IPS DF 6.9 (cell line): ENCODE results near the gene TRABD.
A peak's percentile ranks its signal among the peaks of the same experiment; 100 is the strongest.
"Not testable (repeated sequence)": the region's sequence is repeated elsewhere in the genome, so short reads cannot be mapped to it uniquely, and the experiment has no call there.

ENCODE experiments used
- DNase-seq: peaks from one replicate; pipeline ENCODE4 v3.0.0-alpha.2; 2013; ENCODE audit warnings: low read depth, low spot score
- H3K27ac ChIP-seq: one replicate; pipeline ENCODE4 v1.5.1; 2013; ENCODE audit warnings: low read length, control low read depth
- H3K27me3 ChIP-seq: 2 replicates; pipeline ENCODE4 v1.6.1; 2013; ENCODE audit warnings: mild to moderate bottlenecking, low read length; ENCODE audit not compliant: control insufficient read depth, insufficient read depth
- H3K36me3 ChIP-seq: 2 replicates; pipeline ENCODE4 v1.6.1; 2013; ENCODE audit warnings: low read length; ENCODE audit not compliant: control insufficient read depth, insufficient read depth
- H3K4me1 ChIP-seq: 2 replicates; pipeline ENCODE4 v1.6.1; 2013; ENCODE audit warnings: low read length; ENCODE audit not compliant: control insufficient read depth, insufficient read depth
- H3K4me3 ChIP-seq: 2 replicates; pipeline ENCODE4 v1.5.1; 2013; ENCODE audit warnings: mild to moderate bottlenecking, low read length
- H3K9me3 ChIP-seq: 2 replicates; pipeline ENCODE4 v1.6.1; 2013; ENCODE audit warnings: low read length, inconsistent platforms; ENCODE audit not compliant: control insufficient read depth, insufficient read depth
- WGBS: extraction: QIAGEN DNeasy Blood & Tissue Kit; methylation state at CpG from one replicate; pipeline ENCODE4 v1.1.7; 2013; ENCODE audit warnings: mixed read lengths, missing lambda C conversion rate; ENCODE audit not compliant: insufficient read length, insufficient coverage; 5-methylcytosine and 5-hydroxymethylcytosine counted together

The TRABD gene, protein sequence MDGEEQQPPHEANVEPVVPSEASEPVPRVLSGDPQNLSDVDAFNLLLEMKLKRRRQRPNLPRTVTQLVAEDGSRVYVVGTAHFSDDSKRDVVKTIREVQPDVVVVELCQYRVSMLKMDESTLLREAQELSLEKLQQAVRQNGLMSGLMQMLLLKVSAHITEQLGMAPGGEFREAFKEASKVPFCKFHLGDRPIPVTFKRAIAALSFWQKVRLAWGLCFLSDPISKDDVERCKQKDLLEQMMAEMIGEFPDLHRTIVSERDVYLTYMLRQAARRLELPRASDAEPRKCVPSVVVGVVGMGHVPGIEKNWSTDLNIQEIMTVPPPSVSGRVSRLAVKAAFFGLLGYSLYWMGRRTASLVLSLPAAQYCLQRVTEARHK

DNA sequence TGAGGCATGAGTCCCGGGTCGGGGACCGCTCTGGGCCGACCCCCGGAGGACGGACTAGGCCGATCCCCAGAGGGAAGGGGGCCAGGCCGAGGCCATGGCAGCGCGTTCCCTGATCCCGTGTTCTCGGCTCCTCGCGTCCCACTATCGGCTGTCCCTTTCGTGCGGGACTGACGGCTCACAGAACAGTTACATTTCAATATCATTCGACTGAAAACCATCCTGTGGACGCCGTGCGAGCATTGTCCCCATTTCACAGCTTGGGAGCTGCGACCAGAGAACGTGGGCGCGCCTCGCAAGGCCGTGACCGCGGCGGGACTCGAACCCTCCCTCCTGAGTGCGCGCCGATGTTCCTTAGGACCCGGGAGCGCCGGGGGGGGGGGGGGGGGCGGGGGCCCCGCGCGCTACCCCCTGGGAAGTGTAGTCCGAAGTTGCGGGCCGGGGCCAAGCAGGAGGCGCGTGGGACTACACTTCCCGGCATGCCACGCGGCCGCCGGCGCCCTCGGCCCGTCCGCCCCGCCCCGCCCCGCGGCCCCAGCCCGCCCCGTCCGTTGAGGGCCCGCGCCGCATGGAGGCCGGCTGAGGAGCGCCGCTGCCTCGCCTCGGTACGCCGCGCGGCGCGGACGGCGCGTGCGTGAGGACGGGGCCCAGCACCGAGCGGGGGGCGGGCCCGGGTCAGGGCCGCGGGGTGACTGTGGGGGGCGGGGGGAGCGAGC lies at the start of gene TRABD:
Gene TRABD, plus strand, starts transcription at position 539 of the 713 bp plus-strand sequence. CDS start 7,148 bp downstream, outside the sequence.
- Histone ChIP-seq H3K9me3 (no peaks in the 10 kb centered on the region), H3K27ac (no peak within 1 kb of the TSS), H3K36me3 (no peaks in the 10 kb centered on the region; the same call in 1 of the 2 replicates), H3K27me3 (no peaks in the 10 kb centered on the region), H3K4me3 (peak within 1 kb of the TSS; percentile 65), H3K4me1 (peaks cover 7% of the 10 kb centered on the region)
- WGBS = no CpG with 5 or more reads among the region's 90 CpGs
- peak; percentile 57 for DNase-seq

DNA sequence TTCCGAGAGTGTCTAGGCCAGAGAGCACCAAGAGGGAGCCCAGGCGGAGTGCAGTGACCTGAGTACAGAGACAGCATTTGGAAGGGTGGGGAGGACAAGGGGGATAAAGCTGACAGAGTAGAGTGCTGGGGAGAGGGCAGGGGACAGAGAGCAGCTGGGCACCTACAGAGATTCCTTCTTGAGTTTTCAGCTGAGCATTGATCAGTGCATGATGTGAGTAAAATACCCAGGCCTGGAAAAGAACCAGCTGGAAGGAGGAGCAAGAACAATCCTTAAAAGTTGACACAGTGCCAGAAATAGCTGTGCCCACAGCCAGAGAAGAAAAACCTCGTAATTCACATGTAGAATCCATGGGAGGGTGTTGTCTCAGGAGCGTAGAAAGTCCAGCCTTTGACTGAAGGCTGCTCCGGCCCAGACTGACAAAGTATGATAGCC lies 49.1 kb upstream of the TRABD start:
- no peak for DNase-seq
- Histone ChIP-seq H3K36me3 (no peaks in the 10 kb centered on the region), H3K4me1 (no peaks in the 10 kb centered on the region), H3K4me3 (no peak overlapping the region), H3K27ac (no peak overlapping the region), H3K27me3 (no peaks in the 10 kb centered on the region), H3K9me3 (no peaks in the 10 kb centered on the region)
- WGBS = no CpG with 5 or more reads among the region's 5 CpGs

DNA sequence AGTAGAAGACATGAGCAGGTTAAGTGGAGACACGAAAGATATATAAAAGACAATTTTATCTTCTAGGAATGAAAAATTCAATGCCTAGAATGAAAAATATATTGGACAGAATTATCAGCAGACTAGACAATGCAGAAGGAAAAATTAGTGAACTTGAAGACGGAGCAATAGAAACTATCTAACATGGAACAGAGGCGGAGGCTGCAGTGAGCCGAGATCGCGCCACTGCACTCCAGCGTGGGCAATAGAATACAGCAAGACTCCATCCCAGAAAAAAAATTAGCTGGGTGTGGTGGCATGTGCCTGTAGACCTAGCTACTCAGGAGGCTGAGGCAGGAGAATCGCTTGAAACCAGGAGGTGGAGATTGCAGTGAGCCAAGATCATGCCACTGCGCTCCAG lies 48.4 kb upstream of the TRABD start:
- DNase-seq, H3K9me3 ChIP-seq, H3K4me1 ChIP-seq, H3K27me3 ChIP-seq, H3K4me3 ChIP-seq, H3K27ac ChIP-seq, H3K36me3 ChIP-seq: not testable (repeated sequence)
- WGBS = no CpG with 5 or more reads among the region's 9 CpGs

DNA sequence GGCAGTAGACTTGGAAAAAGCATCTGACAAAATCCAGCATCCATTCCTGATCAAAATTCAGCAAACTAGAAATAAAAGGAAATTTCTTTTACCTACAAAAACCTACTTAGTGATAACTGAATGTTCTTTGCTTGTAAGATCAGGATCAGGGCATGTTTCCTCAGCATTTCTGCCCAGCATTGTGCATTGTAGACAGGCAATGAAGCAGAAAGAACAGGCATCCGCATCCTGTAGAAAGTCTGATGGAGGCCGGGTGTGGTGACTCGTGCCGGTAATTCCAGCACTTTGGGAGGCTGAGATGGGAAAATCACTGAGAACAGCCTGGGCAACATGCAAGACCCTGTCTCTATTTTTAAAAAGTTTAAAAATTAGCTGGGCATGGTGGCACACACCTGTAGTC lies 47.7 kb upstream of the TRABD start:
- no CpG with 5 or more reads among the region's 4 CpGs for WGBS
- H3K27ac ChIP-seq = no peak overlapping the region

DNA sequence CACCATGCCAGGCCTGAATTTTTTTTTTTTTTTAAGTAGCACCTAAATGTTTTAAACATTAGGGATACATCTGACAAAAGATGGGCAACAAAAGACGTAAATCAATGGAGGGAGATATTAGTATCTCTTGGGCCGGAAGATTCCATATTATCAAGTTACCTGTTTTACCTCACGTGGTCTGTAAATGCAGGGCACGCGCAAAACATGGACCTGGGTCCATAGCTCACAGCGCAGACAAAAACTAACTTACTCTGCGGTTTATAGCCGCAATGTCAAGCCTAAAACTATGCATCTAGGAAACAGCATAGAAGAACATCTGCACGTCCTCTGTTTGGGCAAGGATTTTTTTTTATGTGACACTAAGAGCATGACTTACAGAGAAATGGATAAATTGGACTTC lies 46.7 kb upstream of the TRABD start:
- no peak for DNase-seq
- no peaks in the 10 kb centered on the region for H3K36me3 ChIP-seq
- no peak overlapping the region for H3K27ac ChIP-seq
- H3K4me3 ChIP-seq = no peak overlapping the region
- no peaks in the 10 kb centered on the region for H3K27me3 ChIP-seq
- WGBS = no CpG with 5 or more reads among the region's 9 CpGs
- H3K9me3 ChIP-seq = no peaks in the 10 kb centered on the region
- no peaks in the 10 kb centered on the region for H3K4me1 ChIP-seq

More for the DNA sequence above, 47.7 kb upstream of the TRABD start:
- H3K27me3 ChIP-seq = no peaks in the 10 kb centered on the region
- no peak overlapping the region for H3K4me3 ChIP-seq
- H3K9me3 ChIP-seq = no peaks in the 10 kb centered on the region
- no peaks in the 10 kb centered on the region for H3K4me1 ChIP-seq
- H3K36me3 ChIP-seq = no peaks in the 10 kb centered on the region
- DNase-seq = no peak

DNA sequence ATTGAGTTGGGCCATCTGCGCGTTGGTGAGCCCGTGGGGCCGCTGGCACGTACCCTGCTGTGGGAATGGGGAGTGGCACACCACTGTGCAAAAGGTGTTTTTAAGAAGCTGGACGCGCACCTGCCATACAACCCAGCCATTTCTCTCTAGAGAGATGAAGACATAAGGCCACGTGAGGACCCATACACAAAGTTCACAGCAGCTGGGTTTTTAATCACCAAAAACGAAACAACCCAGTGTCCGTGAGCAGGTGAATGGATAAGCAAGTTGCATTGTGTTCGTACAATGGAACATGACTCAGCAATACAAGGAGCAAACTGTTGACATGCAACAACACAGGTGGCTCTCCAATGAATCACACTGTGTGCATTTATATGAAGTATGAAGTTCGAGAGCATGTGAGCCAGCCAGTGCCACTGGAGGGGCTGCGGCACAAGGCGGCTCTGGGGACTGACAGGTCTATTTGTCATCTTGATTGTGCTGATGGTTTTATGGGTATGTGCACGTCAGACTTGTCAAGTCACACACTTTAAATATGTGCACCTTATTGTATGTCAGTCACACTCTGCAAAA lies 45.8 kb upstream of the TRABD start:
- Histone ChIP-seq H3K4me3 (no peak overlapping the region), H3K36me3 (no peaks in the 10 kb centered on the region), H3K27ac (no peak overlapping the region), H3K9me3 (no peaks in the 10 kb centered on the region), H3K27me3 (no peaks in the 10 kb centered on the region), H3K4me1 (no peaks in the 10 kb centered on the region)
- WGBS = no CpG with 5 or more reads among the region's 15 CpGs
- no peak for DNase-seq

DNA sequence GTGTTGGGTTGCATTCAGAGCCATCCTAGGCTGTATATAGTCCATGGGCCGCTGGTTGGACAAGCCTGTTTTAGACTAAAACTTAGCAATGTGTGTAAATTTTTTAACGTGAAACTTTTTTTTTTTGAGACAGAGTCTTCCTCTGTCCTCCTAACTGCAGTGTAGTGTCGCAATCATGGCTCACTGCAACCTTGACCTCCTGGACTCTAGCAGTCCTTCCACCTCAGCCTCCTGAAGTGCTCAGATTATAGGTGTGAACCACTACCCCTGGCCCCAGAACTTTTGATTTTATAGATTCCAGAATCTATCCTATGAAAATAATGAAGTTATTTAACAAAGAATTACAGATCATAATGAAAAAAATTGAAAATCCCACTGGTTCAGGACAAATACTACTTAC lies 45.1 kb upstream of the TRABD start:
- no CpG with 5 or more reads among the region's 3 CpGs for WGBS
- Histone ChIP-seq H3K27me3 (no peaks in the 10 kb centered on the region), H3K4me1 (no peaks in the 10 kb centered on the region), H3K27ac (no peak overlapping the region), H3K9me3 (no peaks in the 10 kb centered on the region), H3K36me3 (no peaks in the 10 kb centered on the region), H3K4me3 (no peak overlapping the region)
- DNase-seq = no peak

DNA sequence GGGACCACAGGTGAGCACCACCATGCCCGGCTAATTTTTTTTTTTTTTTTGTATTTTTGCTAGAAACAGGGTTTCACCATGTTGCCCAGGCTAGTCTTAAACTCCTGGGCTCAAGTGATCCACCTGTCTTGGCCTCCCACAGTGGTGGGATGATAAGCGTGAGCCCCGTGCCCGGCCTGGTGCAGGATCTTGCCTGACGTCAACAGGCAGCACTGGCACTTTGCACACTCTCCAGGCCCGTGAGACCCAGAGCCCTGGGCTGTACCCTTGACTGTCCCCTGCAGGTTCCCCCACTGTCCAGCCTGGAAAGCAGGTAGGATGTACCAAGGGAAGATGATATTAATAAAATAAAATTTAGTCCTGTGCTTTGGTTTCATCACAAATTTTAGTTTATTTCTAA lies 44.3 kb upstream of the TRABD start:
- WGBS = no CpG with 5 or more reads among the region's 6 CpGs
- Histone ChIP-seq H3K36me3 (no peaks in the 10 kb centered on the region), H3K4me1 (no peaks in the 10 kb centered on the region), H3K4me3 (no peak overlapping the region), H3K9me3 (no peaks in the 10 kb centered on the region), H3K27ac (no peak overlapping the region), H3K27me3 (no peaks in the 10 kb centered on the region)
- no peak for DNase-seq

DNA sequence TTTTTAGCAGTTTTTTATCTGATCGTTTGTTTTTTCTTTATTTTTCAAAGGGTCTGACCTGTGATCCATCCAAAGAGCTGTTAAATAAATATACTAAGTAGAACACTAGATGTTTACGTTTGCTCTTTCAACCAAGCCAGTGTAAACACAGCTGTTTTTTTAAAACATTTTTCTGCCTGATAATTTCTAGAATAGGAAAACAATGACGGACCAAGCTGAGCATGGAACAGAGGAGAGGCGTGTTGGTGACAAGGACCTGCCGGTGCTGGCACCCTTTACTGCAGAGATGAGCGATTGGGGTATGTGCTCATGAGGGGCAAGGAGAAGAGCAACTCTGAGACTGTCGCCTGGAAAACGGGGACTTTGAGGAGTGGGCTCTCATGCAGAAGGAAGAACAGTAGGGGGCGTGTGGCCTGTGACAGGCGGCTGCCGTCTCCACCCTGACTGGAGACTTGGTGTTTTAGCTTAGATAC lies 43.8 kb upstream of the TRABD start:
- Histone ChIP-seq H3K36me3 (no peaks in the 10 kb centered on the region), H3K9me3 (no peaks in the 10 kb centered on the region), H3K27me3 (no peaks in the 10 kb centered on the region), H3K27ac (no peak overlapping the region), H3K4me3 (no peak overlapping the region), H3K4me1 (no peaks in the 10 kb centered on the region)
- no CpG with 5 or more reads among the region's 11 CpGs for WGBS
- DNase-seq = no peak

DNA sequence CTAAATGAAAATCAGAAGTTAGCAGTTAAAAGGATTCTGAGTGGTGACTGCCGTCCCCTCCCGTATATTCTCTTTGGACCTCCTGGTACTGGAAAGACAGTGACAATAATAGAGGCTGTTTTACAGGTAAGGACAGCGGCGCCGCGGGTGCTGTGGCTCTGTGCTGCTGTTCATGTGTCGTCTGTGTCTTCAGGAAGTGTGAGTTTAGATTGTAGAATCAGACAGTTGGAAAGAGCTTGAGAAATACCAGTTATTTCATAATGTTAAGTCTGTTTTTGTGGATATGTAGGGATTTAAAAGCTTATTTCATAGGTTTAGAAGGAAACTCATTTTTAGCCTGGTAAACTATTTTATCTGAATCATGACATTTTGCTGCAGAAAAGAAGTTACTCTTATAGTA lies 42.6 kb upstream of the TRABD start:
- H3K27me3 ChIP-seq = no peaks in the 10 kb centered on the region
- no peak overlapping the region for H3K4me3 ChIP-seq
- no peaks in the 10 kb centered on the region for H3K4me1 ChIP-seq
- WGBS = no CpG with 5 or more reads among the region's 7 CpGs
- H3K36me3 ChIP-seq = no peaks in the 10 kb centered on the region
- DNase-seq = no peak
- no peaks in the 10 kb centered on the region for H3K9me3 ChIP-seq
- no peak overlapping the region for H3K27ac ChIP-seq
